D341Med (cell line): Measurements from ENCODE around the gene FREM1.
A peak's percentile ranks its signal among the peaks of the same experiment; 100 is the strongest.

Experiments
- DNase-seq: peaks from one replicate; pipeline ENCODE4 v3.0.0; 2012; ENCODE audit warnings: low spot score

Gene FREM1

DNA sequence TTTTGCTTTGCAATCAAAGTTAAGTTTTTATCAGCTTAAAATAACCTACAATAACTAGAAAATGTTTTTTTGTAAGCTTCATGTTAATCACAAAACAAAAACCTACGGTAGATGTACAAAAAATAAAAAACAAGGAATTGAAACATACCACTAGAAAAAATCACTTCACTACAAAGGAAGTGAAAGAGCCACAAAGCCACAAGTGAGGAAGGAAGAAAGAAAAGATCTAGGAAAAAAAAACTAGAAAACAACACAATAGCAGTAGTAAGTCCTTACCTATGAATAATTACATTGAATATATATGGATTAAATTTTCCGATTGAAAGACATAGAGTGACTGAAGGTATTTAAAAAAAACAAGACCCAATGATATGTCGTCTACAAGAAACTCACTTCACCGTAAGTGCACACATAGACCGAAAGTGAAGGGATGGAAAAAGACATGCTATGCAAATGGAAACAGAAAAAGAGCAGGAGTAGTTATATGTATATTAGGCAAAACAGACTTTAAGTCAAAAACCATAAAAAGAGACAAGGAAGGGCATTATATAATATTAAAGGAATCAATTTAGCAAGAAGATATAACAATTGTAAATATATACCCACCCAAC, 203.6 kb downstream of the FREM1 start:
- DNase-seq: no peak

GRCh38 chr9:14705079-14705478, 205.1 kb downstream of the FREM1 start:
- no peak for DNase-seq

DNA sequence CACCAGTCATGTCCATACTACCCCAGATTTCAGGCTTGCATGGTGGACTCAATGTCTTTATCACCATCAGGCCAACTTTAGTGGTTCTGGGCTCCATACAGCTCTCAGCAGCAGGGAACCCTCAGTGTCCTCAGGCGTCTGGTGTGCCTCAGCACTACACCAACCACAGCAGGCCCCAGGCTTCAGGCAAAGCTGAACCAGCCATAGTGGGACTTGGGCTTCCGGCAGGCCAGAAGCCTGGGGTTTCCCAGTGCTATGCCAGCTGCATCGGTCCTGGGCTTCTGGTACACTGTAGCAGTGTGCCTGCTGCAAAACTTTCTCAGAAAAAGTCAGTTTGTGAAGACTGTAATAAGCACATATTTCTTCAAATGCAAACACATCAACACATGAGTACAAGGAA, 205.9 kb downstream of the FREM1 start:
- no peak for DNase-seq

GRCh38 chr9:14702200-14702720, 208.0 kb downstream of the FREM1 start:
- no peak for DNase-seq

GRCh38 chr9:14693251-14693861, 216.9 kb downstream of the FREM1 start, which contains the start of gene ZDHHC21:
TSS of gene ZDHHC21 (minus strand) at chr9:14693432. CDS start at chr9:14674340, 19,092 bp downstream.
- peak; percentile 88 for DNase-seq

DNA sequence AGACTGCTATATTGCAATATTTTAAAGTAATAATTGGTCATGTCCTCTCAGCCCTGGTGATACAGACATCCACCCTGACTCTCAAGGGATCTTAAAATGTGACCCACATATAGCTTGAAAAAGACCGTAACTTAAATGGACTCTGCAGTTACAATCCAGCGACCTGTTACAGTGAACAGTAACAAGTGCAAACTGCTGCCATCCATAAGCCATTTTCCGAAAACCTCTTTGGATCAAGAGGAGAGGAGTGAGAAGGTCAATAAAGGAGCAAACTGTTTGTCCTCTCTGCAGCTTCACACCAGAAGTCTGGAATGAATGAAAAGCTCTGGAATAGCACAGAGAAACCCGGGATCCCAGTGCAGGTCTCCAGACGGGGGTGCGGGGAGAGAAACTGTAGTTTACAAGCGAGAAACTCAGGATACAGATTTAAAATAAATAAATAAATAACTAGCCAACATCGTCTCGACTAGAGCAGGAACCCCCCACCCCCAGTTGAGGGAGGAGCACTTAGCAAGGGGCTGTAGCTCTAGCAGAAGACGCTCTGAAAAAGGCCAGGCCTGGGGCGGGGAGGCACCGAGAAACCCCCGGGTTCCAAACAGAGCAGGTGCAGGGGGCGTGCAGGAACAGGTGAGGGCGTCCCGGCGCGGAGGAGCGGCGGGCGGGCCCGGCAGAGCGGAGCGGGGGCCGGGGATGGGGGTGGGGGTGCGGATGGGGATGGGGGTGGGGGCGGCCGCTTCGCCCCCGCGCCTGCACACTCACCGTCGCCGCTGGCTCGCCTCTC, 217.6 kb downstream of the FREM1 start:
- no peak for DNase-seq

DNA sequence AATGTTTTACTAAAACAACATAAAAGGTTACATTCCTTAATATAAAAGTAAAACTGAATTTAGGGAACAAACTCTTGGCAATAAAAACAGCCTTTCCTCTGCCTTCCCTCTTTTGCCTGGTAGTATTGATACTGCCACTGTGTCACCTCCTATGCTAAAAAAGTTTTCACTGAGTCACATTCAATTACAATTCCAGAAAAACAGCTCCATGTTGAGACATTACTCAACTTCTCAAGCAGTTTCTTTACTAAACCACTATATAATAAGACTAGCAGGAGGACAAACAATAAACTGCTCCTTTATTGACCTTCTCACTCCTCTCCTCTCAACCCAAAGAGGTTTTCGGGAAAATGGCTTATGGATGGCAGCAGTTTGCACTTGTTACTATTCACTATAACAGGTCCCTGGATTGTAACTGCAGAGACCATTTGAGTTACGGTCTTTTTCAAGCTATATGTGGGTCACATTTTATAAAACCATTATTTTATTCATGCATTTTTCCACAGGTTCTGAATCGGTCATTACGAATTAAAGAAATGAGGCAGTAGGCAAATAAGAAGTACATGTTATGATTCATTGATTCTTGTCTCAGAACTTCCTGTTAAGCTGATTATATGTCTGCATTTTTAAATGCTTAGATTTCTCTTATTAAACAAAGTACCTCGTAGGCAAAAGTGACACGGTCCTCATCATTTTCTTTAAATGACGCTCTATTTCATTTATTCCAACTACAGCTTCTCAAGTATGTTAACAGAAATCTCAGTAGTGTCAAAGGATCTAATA, 219.1 kb downstream of the FREM1 start:
- DNase-seq: no peak

DNA sequence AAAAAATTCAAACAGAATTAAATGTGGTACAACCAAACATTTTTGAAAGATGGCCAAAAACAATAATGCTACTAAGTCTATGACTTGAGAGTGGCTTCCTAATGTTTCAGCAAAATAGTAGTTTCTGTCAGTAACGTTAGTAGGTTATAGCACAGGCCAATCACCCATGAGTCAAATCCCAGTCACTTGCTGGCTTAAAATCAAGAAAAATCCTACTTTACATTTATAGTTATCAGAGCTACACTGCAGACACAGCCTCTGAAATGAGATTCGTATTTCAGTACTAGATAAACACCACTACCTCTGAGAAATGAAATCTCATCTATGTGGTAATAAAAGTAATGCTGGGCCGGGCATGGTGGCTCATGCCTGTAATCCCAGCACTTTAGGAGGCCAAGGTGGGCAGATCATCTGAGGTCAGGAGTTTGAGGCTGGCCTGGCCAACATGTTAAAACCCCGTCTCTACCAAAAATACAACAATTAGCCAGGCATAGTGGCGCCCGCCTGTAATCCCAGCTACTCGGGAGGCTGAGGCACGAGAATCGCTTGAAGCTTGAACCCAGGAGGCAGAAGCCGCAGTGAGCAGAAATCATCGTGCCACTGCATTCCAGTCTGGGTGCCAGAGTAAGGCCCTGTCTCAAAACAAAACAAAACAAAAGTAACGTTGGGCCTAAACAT, 223.0 kb downstream of the FREM1 start:
- no peak for DNase-seq

DNA sequence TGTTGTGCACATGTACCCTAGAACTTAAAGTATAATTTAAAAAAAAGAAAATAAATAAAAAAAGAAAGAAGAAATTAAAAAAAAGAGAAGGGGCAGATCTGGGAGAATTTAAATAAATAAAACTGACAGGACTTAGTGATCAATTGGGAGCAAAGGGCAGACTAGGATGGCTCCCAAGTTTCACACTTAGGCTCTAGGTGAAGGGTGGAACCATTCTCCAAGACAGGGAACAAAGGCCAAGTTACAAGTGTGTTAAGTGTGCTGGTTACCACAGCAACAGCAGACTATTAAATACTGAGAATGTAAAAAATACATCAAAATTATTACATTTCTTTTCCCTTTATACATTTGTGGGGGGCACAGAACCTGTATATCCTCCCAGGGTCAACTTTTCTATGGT, 224.1 kb downstream of the FREM1 start:
- DNase-seq: no peak
